AG20443 (cell line): Measurements from ENCODE around the gene THAP4.
"Not testable (repeated sequence)": the region's sequence is repeated elsewhere in the genome, so short reads cannot be mapped to it uniquely, and the experiment has no call there.

ENCODE experiments used
- DNase-seq: peaks from one replicate; pipeline ENCODE4 v3.0.0; 2012; ENCODE audit warnings: low spot score, mixed read lengths

The THAP4 gene

GRCh38 chr2:241612156-241613016 lies 24.6 kb downstream of the THAP4 start:
- no peak for DNase-seq

- no peak for DNase-seq
Observed at GRCh38 chr2:241611062-241611461, 25.9 kb downstream of the THAP4 start.

GRCh38 chr2:241609859-241610793 lies 26.8 kb downstream of the THAP4 start:
- peak; percentile 97 for DNase-seq

GRCh38 chr2:241608881-241609280 lies 28.1 kb downstream of the THAP4 start:
- no peak for DNase-seq

- no peak for DNase-seq
Observed at GRCh38 chr2:241607162-241607885, 29.6 kb downstream of the THAP4 start.

GRCh38 chr2:241606186-241606585 lies 30.8 kb downstream of the THAP4 start:
- DNase-seq, result no peak

GRCh38 chr2:241603686-241604085 lies 33.3 kb downstream of the THAP4 start:
- DNase-seq, result no peak

GRCh38 chr2:241602720-241603119 lies 34.2 kb downstream of the THAP4 start:
- no peak for DNase-seq

- DNase-seq, result no peak
Observed at GRCh38 chr2:241601841-241602240, 35.1 kb downstream of the THAP4 start.

GRCh38 chr2:241599615-241600014 lies 37.3 kb downstream of the THAP4 start:
- DNase-seq, result no peak

- no peak for DNase-seq
Observed at GRCh38 chr2:241598487-241598886, 38.5 kb downstream of the THAP4 start.

- no peak for DNase-seq
Observed at GRCh38 chr2:241598061-241598460, 38.9 kb downstream of the THAP4 start.

- no peak for DNase-seq
Observed at GRCh38 chr2:241597561-241597960, 39.4 kb downstream of the THAP4 start.

- DNase-seq, result no peak
Observed at GRCh38 chr2:241595600-241596140, 41.3 kb downstream of the THAP4 start.

- DNase-seq, result no peak
Observed at GRCh38 chr2:241593271-241593670, 43.7 kb downstream of the THAP4 start.

- DNase-seq, result no peak
Observed at GRCh38 chr2:241592126-241592845, 44.7 kb downstream of the THAP4 start.

- DNase-seq, result not testable (repeated sequence)
Observed at GRCh38 chr2:241590496-241591455, 46.2 kb downstream of the THAP4 start.

- not testable (repeated sequence) for DNase-seq
Observed at GRCh38 chr2:241589863-241590262, 47.1 kb downstream of the THAP4 start.

GRCh38 chr2:241586564-241587264 lies 50.2 kb downstream of the THAP4 start:
- no peak for DNase-seq
